ENCODE results near the gene CDC42BPB.
"Not testable (repeated sequence)": the region's sequence is repeated elsewhere in the genome, so short reads cannot be mapped to it uniquely, and the experiment has no call there.

CDC42BPB gene

DNA sequence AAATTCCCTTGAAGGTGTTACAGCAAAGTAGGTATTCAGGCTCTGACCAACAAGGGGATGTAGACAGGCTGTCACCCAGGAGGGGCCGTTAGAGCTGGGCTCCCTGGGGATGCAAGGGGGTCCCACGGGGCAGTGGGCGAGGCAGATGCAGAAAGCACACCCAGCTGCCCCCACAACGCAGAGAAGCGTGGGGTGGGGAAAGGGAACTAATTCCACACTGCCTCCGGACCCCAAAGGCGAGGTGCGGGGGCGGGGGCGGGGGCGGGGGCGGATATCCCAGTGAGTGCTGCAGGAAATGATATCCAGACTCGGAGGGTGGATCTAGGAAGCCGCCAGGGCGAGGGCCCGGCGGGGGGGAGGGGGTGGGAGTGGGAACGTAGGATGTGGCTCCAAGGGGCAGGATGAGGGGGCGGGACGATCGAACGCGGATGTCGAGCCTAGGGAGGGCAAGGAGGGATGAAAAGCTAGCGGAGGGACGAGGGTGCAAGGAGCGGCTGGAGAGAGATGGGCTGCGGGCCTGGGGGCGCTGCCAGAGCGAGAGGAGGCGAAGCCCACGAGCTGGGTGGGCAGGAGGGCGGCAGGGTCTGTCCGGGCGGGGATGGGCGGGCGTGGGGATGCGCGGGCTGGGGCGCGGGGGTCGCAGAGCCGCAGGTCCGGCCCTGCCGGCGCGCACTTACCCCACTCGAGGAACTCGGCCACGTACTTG lies 874 bp downstream of the CDC42BPB start:
- DNase-seq (ENCODE audit: low read depth in 4 of 4, low spot score in 1 of 4): no peak

DNA sequence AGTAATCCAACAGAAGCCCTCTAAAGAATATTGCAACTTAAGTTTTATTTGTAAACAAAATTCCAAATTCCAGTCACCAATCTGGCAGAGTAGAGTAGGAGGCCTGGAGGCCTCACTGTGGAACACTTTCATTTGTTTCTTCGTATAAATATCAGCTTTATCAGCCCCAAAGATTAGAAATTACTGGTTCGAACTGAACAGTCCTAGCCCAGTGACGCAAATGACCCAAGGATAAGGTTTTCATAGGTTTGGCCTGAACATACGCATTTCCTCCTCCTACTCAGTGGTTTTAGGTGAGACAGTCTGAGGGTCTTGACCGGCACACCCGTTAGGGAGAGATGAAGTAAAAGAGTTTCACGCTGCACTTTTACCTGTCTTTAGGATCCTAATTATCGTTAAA lies 1.7 kb downstream of the CDC42BPB start:
- no peak for DNase-seq (ENCODE audit: low read depth in 4 of 4, low spot score in 1 of 4)

DNA sequence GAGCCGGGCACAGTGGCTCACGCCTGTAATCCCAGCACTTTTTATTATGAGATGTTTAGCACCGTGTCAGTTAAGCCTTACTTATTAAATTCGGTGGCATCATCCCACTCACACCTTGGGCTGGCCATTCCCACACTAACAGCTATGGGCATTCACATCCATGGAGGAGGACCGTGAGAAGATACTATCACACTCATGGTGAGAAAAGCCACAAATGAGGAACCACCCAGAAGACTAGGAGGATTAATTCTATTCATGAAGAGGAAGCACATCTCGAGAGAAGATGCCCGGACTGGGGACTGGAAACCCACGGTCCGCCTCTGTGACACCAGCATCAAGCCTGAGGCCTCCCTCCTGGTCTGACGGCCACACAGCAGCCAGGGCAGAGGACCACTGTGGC lies 4.9 kb downstream of the CDC42BPB start:
- no peak for DNase-seq (ENCODE audit: low read depth in 4 of 4, low spot score in 1 of 4)

GRCh38 chr14:103050935-103051334 lies 6.4 kb downstream of the CDC42BPB start:
- DNase-seq (ENCODE audit: low read depth in 4 of 4, low spot score in 1 of 4): no peak

GRCh38 chr14:103047453-103047852 lies 9.9 kb downstream of the CDC42BPB start:
- DNase-seq (ENCODE audit: low read depth in 4 of 4, low spot score in 1 of 4): not testable (repeated sequence)

GRCh38 chr14:103045371-103045869 lies 11.9 kb downstream of the CDC42BPB start:
- no peak for DNase-seq (ENCODE audit: low read depth in 4 of 4, low spot score in 1 of 4)

- DNase-seq (ENCODE audit: low read depth in 4 of 4, low spot score in 1 of 4): no peak
Observed at GRCh38 chr14:103043257-103044015, 13.9 kb downstream of the CDC42BPB start.

DNA sequence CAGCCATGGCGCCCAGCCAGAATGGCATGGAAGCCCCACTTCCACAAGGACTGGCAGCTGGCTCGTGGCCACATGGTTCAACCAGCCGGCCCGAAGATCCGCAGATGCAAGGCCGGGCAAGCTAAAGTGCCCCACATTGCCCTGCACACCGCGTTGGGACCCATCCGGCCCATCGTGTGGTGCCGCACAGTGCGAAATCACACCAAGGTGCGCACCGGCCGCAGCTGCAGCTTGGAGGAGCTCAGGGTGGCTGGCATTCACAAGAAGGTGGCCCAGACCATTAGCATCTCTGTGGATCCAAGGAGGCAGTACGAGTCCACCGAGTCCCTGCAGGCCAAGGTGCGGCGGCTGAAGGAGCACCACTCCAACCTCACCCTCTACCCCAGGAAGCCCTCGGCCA lies 15.9 kb downstream of the CDC42BPB start:
- no peak for DNase-seq (ENCODE audit: low read depth in 4 of 4, low spot score in 1 of 4)

- no peak for DNase-seq (ENCODE audit: low read depth in 4 of 4, low spot score in 1 of 4)
Observed at GRCh38 chr14:103033681-103034096, 23.7 kb downstream of the CDC42BPB start.

DNA sequence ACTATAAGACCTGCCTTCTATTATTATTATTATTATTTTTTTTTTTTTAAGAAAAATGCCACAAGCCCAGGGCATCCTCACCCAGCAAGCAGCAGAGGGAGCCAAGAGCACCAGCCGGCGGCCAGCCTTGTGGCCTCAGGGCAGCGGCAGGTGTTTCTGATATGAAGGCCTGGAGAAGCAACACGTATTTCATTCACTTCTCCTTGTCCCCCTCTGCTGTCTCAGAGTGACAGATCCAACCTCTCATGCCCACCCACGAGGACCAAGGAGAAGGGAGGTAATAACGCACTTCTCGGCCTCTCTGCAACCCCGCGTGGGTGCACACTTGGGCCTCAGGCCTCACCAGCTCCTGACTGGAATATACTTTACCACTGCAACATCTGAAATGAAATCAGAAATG lies 25.4 kb downstream of the CDC42BPB start:
- no peak for DNase-seq (ENCODE audit: low read depth in 4 of 4, low spot score in 1 of 4)

DNA sequence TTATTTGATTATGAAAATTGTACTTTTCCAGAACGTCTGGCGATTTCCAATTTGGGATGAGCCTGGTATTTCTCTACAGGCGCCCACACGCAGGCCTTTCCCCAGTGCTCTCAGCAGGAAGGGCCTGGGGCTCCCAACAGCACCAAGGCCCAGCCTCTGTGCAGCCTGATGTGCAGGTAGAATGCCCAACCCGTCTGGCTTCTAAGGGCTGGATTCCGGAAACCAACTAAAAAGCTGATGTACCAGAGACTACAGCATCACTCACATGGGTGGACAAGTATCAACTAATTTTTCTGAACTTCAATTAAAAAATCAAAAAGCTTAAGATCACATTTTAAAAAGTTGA lies 25.8 kb downstream of the CDC42BPB start:
- no peak for DNase-seq (ENCODE audit: low read depth in 4 of 4, low spot score in 1 of 4)

GRCh38 chr14:103030741-103031565 lies 26.4 kb downstream of the CDC42BPB start:
- no peak for DNase-seq (ENCODE audit: low read depth in 4 of 4, low spot score in 1 of 4)

DNA sequence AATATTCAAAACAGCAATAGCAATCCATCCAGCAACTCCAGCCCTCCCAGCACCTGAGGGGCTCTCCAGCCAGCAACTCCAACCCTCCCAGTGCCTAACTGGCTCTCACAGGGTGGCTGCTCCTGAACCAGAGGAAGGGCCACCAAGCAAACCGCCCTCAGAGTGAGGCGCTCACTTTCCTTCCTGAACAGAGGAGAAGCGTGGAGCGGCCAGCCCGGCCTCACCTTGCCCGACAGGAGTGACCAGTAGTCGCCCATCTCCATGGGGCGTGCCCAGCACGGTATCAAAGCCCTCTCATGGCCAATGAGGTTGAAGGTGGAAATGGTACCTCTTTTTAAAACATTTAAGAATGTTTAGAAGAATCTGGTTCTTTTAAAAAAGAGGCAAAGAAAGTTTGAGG lies 27.4 kb downstream of the CDC42BPB start:
- no peak for DNase-seq (ENCODE audit: low read depth in 4 of 4, low spot score in 1 of 4)

DNA sequence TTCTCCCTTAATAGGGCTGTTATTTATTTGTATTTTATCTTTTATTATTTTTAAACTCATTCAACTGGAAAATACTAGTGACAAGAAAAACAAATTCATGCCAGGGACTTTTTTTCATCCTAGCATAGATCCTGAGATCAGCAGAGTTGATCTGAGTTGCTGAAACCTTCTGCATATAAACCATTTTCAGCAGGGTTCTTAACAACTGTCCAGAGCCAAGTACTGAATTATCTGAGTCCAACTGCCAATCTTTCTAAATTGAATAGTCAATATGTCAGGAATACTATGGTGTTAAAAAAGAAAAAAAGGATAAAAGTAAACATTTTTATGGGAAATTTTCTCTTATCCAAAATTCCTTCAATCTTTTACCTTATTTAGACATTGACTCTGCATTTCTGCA lies 28.6 kb downstream of the CDC42BPB start:
- DNase-seq (ENCODE audit: low read depth in 4 of 4, low spot score in 1 of 4): no peak

DNA sequence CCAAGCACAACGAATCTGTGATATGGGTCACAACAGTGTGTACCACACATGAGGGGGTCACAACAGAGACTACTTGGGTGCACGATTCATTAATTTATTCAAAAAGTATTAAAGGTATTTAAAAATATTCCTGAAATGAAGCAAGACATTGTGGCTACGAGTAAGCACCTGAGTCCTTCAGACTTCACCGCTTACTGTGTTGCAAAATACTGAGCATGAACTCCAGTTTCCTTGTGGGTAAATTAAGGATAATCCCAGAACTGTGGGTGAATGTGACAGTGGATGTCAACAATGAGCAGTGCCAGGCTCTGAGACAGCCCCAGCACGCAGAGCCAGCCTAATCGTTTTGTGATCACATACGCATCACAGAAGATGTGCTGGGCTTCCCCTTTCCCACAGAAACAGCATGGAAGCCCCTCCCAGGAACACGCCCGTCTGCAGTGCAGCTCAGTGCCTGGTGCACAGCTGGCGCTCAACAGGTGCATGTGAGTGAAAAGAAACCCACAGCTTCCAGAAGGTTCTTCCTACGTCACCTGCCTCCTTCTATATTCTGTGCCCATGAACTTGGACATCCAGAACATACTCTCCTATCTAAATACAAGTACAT lies 29.1 kb downstream of the CDC42BPB start:
- no peak for DNase-seq (ENCODE audit: low read depth in 4 of 4, low spot score in 1 of 4)

DNA sequence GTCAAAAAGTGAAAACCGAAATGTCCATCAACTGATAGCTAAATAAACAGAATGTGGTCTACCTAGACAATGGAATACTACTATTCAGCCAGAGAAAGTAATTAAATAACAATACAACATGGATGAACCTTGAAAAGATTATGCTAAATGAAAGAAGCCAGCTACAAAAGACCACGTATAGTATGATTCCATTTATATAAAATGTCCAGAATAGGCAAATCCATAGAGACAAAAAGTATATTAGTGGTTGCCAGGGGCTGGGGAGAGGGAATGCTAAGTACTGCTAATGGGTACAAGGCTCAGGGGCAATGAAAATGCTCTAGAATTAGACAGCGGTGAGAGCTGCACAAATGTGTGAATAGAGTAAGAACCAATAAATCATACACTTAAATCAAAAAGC lies 29.9 kb downstream of the CDC42BPB start:
- DNase-seq (ENCODE audit: low read depth in 4 of 4, low spot score in 1 of 4): no peak

- DNase-seq (ENCODE audit: low read depth in 4 of 4, low spot score in 1 of 4): no peak
Observed at GRCh38 chr14:103026988-103027387, 30.4 kb downstream of the CDC42BPB start.

DNA sequence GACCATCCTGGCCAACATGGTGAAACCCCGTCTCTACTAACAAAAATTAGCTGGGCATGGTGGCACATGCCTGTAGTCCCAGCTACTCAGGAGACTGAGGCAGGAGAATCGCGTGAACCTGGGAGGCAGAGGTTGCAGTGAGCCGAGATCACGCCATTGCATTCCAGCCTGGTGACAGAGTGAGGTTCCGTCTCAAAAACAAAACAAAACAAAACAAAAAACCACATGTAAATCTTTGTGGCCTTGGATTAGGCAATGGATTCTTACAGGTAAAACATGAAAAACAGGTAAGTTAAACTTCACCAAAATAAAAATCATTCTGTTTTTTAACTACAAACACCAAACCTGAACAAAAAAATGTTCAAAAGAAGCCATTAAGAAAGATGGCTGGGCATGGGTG lies 31.2 kb downstream of the CDC42BPB start:
- DNase-seq (ENCODE audit: low read depth in 4 of 4, low spot score in 1 of 4): not testable (repeated sequence)

- no peak for DNase-seq (ENCODE audit: low read depth in 4 of 4, low spot score in 1 of 4)
Observed at GRCh38 chr14:103023881-103024473, 33.4 kb downstream of the CDC42BPB start.

DNA sequence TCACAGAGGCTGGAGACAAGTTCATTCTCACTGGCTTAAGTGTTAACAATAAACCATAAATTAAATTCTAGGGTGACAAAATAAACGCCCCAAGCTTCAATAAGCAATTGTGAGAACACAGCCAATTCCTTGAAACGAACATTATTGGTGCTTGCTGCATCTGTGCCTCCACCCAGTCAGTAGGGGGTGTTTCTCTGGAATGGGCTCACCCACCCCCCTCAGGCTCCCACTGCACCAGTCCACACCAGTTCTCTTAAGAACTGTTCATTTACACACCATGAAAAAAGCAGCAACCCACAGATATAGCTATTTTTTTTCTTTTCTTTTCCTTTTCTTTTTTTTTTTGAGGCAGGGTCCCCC lies 34.7 kb downstream of the CDC42BPB start:
- no peak for DNase-seq (ENCODE audit: low read depth in 4 of 4, low spot score in 1 of 4)
